ENCODE measurements around the gene POLK.
"Not testable (repeated sequence)": the region's sequence is repeated elsewhere in the genome, so short reads cannot be mapped to it uniquely, and the experiment has no call there.

POLK gene

DNA sequence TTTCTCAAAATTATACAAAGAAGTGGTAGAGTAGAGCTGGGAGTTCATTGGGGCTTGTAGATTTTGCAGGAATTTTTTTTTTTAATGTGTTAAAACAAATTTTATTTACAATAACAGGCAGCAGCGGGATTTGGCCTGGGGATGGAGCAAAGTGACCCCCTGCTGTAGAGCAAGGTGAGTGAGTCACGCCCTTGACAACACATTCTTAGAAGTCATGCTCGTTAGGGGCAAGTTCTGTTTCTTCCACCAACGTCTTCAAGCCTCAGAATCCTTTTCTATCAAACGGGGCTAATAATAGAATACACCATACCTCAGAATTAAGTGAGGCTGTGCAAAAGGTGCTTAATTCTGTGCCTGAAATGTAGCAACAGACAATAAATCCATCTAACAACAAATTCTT lies 98.5 kb downstream of the POLK start:
- no peak for DNase-seq (ENCODE audit: low read depth in 2 of 2)

DNA sequence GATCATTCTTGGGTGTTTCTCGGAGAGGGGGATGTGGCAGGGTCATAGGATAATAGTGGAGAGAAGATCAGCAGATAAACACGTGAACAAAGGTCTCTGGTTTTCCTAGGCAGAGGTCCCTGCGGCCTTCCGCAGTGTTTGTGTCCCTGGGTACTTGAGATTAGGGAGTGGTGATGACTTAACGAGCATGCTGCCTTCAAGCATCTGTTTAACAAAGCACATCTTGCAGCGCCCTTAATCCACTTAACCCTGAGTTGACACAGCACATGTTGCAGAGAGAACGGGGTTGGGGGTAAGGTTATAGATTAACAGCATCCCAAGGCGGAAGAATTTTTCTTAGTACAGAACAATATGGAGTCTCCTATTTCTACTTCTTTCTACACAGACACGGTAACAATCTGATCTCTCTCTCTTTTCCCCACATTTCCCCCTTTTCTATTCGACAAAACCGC lies 99.2 kb downstream of the POLK start:
- DNase-seq (ENCODE audit: low read depth in 2 of 2) = not testable (repeated sequence)

DNA sequence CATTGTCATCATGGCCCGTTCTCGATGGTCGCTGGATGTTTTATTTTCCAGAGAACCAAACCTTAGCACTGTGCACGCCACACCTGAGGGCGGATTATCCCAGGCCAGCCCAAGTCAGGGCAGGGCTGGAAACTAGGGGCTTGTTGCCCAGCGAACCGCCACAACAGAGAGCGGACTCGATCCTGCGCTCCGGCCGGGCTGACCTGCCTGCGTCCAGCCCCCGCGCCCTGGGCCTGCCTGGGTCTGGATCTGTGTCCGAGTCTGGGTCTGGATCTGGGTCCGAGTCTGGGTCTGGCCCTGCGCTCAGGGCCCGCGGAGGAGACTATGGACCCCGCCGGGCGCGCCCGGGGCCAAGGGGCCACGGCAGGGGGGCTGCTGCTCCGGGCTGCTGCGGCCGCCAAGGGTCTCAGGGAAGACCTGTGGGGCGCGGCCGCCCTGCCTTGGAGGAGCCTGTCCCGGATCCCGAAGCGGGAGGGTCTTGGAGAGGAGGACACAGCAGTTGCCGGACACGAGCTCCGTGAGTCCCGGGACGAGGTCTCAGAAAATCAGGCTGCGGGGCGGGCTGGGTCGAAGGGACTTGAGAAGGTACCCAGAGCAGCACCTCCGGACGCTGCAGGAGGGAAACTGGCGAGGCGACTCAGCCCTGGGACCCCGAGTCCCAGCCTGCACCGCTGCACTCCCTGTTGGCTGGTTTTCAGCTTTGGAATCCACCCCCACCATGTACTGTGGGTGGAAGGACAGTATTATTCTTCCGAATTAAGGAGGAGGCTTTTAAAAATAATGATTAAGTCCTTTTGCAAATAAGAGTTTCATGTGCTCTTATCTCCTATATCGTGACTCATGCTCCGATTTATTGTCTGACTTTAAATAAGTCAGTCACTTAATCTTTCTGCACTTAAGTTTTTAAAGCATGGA lies 99.9 kb downstream of the POLK start, which contains the start of gene ANKDD1B:
Gene ANKDD1B, plus strand, starts transcription at position 143 of the 915 bp plus-strand sequence. Its CDS starts 182 bp downstream, at position 325.
- no peak for DNase-seq (ENCODE audit: low read depth in 2 of 2)

DNA sequence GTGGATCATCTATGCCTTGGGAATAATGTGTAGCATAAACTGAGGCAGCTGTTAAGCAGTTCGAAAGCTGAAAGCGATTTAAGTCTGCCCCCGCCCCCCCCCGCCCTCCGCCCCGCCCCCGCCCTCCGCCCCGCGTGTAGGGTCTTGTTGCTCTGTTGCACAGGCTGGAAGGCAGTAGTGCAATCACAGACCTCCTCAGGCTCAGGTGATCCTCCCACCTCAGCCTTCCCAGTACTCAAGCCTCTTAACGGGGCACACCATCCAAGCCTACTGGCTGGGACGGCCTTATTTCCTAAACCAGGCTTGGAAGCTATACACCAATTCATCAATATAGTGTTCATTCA lies 100.5 kb downstream of the POLK start:
- no peak for DNase-seq (ENCODE audit: low read depth in 2 of 2)

DNA sequence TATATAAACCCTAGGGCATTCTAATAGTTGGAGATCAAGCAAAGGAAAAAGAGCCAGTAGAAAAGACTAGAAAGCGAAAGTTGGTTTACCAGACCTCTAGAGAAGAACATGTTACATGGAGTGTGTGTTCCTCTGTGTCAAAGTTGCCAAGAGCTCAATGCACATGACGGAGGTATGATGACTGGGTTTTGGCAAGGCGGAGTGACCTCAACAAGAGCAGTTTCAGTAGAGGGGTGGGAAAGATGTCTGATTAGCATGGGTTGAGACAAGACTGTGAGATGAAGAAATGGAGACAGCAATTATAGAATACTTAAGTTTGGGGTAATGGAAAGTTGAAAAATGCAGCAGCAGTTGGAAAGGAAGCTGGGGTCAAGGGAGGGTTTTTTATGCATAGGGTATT lies 101.2 kb downstream of the POLK start:
- no peak for DNase-seq (ENCODE audit: low read depth in 2 of 2)

DNA sequence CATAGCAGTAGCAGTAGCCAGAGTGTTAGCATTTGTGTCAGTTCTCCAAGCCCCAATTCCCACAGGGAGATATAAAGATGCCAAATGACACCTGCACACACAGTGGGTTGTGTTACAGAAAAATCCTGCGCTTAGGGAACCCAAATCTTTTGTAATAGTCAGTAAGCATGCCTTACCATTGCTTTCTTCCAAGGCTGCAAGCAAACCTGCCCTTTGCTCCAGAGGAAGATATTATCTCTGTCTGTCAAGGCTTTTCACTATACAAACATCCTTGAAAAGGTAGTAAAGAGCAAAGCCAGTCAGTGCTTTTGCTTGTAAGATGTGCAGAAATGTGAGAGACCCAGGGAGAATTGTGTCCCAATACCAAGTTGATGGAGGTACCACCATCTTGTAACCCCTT lies 102.5 kb downstream of the POLK start:
- DNase-seq (ENCODE audit: low read depth in 2 of 2) = no peak

DNA sequence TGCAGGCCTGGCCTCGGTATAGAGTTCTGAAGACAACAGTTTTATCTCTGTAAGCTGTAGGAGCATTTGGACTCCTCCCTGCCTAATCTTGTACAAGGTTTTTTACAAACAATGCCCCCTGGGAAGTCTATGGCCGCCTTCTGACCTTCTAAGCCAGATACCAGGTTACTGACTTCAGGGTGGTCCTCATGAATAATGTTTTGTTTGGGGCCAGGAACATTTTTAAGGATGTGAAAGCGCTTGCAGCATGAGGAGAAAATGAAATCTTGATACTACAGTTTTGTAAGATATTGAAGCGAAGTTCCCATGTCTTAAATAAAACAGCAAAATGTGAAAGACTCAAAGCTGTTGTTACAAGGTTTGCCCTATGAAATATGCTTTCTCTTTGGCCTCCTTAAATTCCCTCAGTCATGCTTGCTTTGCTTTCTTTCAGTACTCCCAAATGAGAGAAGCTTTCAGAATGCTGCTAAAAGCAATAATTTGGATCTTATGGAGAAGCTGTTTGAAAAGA lies 104.7 kb downstream of the POLK start:
- DNase-seq (ENCODE audit: low read depth in 2 of 2) = no peak

DNA sequence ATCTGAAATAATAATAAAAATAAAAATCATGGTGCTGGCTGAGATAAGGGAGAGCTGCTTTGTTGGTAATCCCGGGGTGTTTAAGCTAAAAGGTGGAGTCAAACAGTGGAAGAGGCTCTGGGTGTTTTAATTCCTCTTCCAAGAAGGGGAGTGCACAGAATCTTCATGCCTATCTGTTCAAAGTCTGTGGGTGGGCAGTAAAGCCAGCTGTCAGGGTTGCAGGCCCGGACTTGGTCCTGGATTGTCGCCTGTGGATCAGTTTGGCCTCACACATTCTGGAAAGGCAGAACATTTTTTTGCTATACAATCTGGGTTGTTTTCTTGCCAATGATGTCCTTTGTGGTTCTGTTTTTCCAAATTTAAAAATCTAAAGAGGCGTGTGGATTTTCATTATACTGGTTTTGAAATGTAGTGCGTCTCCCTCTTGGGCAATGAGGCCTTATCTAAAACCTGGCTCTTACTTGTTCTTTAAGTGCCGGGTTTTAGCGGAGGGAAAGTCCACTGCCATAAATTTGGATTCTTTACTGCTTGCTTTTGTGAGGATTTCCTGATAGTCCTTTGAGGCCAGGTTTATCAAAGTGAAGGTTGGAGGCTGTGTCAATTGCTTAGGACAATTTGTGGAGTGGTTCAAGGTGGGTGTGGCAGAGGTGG lies 105.4 kb downstream of the POLK start:
- DNase-seq (ENCODE audit: low read depth in 2 of 2) = no peak

DNA sequence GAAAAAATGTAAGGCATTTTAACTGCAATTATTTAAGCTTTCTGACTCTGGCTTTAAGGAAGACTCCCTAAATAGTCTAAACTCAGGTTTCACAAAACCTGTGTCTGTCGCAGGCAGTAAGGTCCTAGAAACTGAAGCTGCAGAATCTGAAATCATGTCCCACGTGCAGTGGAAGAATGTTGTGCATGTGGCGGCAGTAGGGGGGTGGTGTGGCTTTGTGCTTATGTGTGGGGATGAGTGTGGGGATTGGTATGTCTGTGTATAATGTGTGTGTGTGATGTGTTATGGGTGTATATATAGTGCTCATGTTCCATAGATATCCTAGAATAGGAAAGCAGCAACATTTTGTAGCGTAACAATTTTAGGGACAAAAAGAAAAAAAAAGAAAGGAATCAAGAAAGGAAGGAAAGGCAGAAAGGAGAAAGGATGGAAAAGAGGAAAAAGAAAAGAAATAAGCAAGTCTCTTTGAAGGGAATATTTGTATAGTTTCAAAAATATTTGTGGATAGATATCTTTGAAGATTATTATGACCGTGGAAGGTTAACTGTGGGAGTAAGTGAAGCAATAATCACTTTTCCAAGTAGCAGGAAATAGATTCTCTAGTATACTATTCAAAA lies 106.2 kb downstream of the POLK start:
- DNase-seq (ENCODE audit: low read depth in 2 of 2) = no peak

DNA sequence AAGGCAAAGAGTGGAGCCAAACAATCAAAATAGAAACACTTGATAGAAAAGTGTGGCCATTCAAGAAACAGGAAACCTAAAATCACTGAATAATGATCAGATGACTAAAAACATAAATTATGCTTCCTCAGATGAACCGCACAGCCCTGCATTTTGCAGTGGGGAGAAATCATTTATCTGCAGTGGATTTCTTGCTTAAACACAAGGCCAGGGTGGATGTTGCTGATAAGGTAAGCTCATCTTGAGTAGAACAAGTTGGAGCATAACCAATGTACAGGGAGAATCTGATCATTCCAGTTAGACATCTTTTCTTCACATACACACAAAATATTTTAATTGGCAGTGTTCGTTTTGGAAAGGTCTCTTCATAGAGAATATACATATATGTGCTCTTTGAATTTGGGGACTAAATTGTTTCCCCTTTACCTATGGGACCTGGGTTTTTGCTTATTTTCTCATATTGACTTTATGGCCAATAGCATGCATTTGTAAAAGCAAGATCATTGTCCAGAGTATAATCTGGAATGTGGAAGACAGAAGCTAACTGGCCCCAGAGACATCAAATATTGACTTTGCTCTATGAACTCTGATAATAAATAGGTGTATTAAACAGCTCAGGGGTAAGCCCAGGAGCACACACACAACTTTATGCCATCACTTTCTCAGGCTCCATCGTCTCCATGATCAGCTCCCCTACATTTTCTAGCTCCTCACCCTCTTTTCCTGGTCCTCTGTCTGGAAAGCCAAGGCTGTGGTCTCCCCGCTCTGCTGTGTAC lies 108.7 kb downstream of the POLK start:
- DNase-seq (ENCODE audit: low read depth in 2 of 2) = no peak

DNA sequence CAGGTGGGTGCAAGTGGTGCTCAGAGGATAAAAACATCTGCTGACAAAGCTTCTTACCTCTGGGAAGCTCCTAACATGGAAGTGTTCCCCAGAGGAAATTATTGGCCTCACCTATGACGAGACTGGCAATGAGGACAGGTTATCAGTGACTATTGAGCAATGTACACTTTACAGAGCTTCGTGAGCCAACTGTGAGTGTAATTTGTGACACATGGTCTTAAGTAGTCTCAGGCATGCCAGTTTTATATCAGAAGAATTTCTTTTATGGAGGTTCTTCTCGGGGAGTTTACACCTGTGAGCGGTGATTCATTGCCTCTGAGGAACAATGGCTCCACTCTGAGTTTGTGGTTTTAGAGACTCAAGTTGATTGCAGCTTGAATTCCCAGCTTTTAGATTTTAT lies 110.9 kb downstream of the POLK start:
- no peak for DNase-seq (ENCODE audit: low read depth in 2 of 2)

DNA sequence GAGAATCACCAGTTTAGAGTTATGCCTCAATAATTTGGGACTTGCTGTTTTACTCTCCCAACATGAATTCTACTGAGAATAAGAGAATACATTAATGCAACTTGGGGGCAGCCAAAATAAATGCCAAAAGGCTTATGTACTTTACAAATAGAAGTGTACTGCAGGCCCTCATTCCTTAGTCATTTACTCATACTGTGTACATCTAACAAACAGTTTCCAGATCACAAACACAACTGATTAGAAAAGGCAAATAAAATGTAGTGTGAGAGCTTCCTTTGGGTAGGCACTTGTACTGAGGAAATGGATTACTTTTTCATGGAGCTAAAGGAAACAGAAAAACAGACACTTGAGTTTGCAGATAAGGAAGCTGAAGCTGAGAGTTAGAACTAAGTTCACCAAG lies 112.2 kb downstream of the POLK start:
- DNase-seq (ENCODE audit: low read depth in 2 of 2) = no peak

DNA sequence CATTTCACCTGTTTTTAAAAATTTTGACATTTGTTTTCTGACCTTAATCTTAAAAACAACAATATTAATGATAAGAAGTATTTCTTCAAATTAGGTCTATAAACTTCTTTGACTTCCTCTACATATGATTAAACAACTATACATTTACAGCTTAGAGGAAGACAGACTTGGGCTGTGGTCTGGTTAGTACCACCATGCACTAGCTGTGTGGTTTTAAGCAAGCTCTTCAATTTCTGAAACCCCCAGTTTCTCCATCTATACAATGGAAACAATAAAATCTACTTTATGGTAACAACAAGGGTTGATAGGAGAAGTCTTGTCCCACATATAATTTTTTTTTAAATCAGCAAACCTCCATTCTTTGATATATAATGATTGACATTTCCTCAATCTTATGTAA lies 115.3 kb downstream of the POLK start:
- no peak for DNase-seq (ENCODE audit: low read depth in 2 of 2)

DNA sequence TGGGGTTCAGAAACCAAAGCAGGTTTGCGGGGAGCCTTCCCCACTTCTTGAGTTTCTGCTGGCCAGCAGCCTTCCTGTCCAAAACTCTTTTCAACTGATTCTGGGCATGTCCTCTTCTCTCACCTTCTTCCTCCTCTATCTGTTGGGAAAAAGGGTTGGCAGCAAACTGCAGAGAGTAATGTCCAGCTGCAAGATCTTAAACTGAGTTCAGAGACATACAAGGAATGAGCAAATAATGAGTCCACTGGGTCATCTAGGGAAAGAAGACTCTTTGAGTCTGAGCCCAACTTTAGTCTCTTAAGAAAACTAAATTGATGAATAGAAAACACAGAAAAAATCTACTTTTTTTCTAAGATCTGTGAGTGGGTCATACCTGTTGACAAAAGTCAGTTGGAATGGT lies 116.1 kb downstream of the POLK start:
- DNase-seq (ENCODE audit: low read depth in 2 of 2) = no peak

DNA sequence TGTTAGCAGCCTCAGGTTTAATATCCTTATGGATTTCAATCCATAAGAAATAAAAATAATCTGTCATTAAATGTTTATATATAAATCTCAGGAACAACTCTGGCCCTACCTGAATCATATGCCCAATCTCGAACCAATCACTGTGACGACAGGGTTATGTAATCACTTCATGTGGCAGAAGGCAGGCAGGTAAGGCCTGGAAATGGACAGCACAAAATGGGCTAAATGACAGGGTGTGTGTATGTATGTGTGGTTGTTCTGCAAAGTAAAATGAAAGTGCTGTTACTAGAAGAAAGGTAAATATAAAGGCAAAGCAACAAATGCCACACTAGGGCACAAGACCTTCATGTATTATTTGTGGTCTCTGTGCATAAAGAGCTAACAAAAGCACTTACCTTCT lies 119.2 kb downstream of the POLK start:
- no peak for DNase-seq (ENCODE audit: low read depth in 2 of 2)

DNA sequence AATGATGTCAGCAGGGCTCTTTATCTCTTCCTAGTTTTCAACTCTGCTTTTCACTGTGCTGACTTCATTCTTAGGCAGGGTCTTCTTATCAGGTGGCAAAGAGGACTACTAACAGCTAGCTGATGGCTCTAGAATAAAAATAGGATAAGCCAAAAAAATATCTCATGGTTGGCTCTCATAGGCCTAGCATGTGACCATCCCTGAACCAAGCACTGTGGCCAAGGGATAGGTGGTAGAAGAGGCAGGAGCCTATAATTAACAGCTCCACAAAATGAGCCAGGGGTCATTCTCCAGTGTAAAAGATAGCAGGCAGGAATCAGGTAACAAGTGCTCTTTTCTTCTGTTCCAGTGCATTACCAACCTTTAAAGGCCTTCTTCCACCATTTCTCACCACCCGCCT lies 120.6 kb downstream of the POLK start:
- DNase-seq (ENCODE audit: low read depth in 2 of 2) = no peak

DNA sequence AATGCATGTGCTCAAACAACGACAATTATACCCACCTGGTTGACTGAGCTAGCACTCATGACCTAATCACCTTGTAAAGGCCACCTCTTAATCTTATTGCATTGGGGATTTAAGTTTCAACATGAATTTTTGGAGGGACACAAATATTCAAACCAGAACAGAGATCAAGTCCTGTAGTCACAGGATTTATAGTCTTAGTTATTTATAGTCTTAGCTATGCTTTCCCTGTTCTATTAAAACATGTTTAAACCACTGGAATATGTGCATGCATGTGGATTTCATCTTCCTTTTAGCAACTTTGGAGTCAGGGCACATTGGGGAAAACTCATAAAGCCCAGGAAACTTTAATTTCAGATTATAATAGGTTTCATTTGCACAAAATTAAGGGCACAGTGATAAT lies 126.3 kb downstream of the POLK start:
- DNase-seq (ENCODE audit: low read depth in 2 of 2) = no peak

DNA sequence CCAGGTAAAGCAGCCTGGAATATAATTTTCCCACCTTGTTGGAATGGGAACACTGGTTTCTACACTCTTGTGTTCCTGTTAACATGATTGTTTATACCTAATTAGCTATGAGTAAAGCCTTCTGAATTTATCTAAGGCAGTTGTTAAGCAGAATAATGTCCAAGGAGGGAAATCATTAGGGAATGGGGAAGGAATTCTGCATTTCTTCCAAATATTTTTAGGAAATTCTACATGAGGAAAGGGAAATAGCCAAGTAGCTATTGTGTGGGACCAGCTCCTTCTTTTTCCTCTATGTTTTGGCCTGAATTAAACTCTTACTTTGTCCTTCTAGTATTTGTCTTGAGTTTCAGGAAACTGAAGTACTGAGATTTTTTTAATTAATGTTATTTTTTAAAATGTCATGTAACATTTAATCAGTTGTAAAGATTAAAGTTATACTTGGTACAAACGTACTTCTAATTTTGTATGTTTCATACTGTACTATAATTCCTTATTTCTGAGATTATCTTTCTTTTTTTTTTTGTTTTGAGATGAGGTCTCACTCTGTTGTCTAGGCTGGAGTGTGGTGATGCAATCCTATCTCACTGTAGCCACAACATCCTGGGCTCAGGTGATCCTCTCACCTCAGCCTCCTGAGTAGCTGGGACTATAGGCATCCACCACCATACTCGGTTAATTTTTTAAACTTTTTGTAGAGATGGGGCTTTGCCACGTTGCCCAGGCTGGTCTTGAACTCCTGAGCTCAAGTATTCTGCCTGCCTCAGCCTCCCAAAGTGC lies 128.0 kb downstream of the POLK start:
- no peak for DNase-seq (ENCODE audit: low read depth in 2 of 2)

DNA sequence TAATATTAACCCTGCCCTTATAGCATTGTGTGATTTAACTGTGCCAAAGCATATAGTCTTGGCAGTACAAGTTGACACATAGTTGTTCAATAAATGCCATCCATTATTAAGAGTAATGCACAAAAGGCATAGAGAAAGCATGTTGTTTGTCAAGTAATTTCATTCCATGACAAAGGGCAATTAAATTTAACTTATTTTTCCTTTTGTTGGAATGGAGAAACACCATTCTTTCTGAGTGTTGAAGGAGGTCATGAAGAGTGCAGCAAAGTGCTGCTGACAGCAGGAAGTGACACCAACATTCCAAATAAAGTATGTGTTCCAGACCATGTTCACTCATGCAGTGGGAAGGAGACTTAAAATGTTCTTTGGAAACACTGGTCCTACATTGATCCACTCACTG lies 128.7 kb downstream of the POLK start:
- DNase-seq (ENCODE audit: low read depth in 2 of 2) = no peak

DNA sequence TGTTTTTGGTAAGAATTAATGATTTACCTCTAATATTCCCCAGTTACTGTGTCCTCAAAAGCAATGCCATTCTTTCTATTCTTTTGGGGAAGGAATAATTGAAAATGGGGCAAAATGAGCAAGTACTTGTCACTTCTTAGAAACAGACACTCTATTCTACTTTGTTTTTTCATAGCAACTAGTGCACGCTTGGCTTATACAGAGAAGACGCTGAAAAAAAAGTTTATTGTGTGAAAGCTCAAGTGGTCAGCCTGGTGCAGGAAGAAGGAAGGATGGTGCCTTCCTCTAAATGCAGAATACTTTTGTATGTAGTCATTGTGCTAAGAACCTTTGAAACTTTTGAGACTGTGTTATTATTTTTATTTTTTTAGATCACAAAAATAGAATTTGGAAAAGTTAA lies 129.1 kb downstream of the POLK start:
- no peak for DNase-seq (ENCODE audit: low read depth in 2 of 2)

DNA sequence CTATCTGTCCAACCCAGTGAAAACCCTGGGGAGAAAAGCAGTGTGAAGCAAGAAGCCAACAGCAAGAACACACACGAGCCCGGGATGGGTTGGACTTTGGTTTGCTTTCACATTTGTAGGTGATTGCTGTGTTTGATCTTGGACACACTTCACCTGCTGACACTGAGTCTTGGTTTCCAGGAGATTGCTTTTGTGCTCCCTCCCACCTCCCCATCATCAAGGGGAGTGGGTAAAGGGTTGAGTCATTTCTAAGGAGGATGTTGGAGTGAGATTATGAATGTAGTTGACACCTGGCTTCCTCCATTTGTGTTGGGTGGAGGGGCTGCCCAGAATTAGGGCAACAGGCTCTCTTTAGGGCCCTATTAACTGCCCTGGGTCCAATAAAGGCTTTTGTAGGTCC lies 137.0 kb downstream of the POLK start:
- DNase-seq (ENCODE audit: low read depth in 2 of 2) = no peak
